ENCODE measurements around the gene DHRSX.

DHRSX gene

DNA sequence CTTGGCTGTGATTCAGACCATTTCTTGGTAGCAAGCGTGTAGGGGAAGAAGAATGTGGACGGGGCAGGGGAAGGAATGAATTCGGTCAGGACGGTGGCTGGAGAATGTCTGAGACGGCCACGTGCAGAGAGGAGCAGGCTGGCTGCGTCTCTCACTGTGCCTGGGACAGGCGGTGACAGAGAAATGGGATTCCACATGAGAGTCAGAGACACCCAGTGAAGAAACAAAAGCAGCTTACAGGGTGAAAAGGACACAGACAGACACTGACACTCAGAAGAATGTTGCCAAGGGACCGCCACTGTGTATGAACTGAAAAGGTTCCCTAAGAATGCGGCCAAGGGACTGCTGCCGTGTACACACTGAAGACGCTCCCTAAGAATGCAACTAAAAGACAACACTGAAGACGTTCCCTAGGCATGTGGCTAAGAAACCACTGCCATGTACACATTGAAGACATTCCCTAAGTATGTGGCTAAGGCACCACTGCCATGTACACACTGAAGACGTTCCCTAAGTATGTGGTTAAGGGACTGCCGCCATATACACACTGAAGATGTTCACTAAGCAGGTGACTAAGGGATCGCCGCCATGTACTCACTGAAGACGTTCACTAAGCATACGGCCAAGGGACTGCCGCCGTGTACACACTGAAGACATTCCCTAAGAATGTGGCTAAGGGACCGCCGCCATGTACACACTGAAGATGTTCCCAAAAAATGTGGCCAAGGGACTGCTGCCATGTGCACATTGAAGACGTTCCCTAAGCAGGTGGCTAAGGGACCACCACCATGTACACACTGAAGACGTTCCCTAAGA, 49.1 kb downstream of the DHRSX start:
- no peak for DNase-seq

DNA sequence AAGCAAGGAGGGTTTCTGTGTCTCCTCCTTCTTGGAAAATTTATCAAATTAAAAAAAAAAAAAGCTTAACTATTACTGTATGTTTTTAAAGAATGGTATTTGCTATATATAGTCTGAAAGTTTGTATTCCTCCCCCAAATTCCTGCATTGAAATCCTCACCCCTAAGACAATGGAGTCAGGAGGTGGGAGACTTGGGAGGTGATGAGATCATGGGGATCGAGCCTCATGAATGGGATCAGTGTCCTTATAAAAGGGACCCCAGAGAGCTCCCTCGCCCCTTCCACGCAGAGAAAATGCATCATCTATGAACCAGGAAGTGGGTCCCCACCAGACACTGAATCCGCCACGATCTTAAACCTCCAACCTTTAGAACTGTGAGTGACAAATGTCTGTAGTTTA, 50.1 kb downstream of the DHRSX start:
- DNase-seq, result no peak

DNA sequence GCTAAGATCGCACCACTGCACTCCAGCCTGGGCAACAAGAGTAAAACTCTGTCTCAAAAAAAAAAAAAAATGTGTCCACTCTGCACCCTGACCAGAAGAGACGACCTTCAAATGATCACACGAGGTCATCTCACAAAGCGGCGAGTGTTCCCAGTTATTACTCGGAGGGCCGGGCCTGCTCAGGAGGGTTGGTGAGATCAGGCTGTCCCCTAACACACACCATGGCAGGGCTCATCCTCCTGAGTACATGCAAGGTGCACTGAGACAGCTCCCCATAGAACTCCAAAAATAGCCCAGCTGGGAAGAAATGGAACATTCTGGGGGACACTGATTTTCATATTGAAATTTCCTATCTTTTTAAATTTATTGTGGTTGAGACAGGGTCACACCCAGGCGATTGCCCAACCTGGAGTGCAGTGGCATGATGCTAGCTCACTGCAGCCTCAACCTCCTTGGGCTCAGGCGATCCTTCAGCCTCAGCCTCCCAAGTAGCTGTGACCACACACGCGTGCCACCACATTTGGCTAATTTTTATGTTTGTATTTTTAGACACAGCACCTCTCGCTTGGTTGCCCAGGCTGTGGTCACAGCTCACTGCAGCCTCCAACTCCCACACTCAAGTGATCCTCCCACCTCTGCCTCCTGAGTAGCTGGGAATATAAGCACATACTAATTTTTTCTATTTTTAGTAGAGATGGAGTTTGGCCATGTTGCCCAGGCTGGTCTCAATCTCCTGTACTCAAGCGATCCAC, 51.5 kb downstream of the DHRSX start:
- no peak for DNase-seq

DNA sequence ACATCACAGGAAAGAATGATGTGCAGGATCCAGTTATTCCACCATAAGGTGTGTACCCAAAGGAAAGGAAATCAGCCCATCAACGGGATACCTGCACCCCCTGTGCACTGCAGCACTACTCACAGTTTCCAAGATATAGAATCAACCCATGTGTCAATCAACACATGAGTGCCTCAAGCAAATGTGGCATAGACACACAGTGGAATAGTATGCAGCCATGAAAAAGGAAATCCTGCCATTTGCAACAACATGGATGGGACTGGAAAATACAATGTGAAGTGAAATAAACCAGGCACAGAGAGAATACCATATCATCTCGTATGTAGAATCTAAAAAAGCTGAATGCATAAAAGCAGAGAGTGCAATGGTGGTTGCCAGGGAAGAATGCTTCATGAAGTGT, 53.3 kb downstream of the DHRSX start:
- no peak for DNase-seq

DNA sequence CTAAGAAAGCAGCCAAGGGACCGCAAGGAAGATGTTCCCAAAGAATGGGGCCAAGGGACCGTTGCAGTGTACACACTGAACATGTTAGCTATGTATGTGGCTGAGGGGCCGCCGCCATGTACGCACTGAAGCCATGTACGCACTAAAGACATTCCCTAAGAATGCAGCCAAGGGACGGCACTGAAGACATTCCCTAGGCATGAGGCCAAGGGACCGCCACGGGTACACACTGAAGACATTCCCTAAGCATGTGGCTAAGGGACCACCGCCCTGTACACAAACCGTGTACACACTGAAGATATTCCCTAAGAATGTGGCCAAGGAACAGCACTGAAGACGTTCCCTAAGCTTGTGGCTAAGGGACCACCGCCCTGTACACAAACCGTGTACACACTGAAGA, 54.0 kb downstream of the DHRSX start:
- DNase-seq, result no peak

DNA sequence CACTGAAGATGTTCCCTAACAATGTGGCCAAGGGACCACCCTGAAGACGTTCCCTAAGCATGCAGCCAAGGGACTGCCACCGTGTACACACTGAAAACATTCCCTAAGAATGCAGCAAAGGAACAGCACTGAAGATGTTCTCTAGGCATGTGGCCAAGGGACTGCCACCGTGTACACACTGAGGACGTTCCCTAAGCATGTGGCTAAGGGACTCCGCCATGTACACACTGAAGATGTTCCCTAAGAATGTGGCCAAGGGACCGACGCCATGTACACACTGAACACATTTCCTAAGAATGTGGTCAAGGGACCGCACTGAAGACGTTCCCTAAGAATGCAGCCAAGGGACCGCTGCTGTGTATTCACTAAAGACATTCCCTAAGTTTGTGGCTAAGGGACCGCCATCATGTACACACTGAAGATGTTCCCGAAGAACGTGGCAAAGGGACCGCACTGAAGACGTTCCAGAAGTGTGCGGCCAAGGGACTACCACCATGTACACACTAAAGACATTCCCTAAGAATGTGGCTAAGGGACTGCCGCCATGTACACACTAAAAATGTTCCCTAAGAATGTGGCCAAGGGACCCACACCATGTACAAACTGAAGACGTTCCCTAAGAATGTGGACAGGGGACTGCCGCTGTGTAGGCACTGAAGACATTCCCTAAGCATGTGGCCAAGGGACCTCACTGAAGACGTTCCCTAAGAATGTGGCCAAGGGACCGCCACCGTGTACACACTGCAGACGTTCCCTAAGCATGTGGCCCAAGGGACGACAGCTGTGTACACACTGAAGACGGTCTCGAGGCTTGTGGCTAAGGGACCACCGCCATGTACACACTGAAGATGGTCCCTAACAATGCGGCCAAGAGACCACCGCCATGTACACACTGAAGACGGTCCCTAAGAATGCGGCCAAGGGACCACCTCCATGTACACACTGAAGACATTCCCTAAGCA, 54.8 kb downstream of the DHRSX start:
- DNase-seq, result no peak

DNA sequence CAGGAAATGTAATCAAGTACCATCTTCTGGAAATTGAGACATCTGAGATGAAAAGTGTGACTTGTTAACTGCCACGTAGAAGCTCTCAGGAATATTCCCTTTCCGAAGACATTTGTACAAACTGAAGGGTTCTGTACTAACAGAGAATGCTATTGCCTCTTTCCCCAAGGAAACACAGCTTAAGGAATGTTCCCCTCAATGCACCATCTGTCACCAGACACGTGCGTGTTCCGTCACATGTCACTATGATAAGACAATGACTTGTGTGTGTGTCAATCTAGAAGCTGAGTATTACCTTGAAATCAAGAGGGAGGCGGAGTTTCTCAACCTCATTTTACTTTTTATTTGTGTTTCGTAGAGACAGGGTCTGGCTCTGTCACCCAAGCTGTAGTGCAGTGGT, 58.1 kb downstream of the DHRSX start:
- no peak for DNase-seq

DNA sequence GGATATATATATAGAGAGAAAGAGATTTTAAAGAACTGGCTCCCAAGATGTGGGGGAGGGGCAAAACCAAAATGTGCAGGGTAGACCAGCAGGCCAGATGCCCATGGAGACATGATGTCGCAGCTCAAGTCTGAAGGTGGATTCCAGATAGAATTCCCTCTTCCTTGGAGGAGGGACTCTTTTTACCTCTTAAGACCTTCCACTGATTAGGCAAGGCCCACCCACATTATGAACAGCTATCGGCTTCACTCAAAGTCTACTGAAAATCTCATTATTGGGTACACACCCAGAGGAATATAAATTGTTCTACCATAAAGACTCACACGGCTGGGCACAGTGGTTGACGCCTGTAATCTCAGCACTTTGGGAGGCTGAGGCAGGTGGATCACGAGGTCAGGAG, 59.3 kb downstream of the DHRSX start:
- no peak for DNase-seq

DNA sequence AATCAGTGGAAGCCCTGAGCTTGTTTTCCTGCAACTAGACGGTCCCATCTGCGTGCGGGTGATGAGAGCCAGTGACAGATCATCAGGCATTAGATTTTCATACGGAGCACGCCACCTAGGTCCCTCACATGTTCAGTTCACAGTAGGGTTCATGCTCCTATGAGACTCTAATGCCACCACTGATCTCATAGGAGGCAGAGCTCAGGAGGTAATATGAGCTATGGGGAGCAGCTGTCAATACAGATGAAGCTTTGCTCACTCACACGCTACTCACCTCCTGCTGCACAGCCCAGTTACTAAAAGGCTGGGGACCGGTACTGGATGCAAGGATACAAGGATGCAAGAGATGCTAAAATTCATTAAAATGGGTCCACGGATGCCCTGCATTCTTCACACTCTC, 61.2 kb downstream of the DHRSX start:
- no peak for DNase-seq

DNA sequence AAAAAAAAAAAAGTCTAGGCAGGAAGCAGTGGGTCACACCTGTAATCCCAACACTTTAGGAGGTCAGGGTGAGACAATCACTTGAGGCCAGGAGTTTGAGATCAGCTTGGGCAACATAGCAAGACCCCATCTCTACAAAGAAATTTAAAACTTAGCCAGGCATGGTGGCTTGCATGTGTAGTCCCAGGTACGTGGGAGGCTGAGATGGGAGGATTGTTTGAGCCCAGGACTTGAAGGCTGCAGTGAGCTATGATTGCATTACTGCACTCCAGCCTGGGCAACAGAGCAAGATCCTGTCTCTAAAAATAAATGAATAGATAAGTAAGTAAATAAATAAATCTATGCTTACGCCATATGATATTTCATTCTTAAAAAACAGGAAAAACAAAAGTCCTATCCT, 65.3 kb downstream of the DHRSX start:
- DNase-seq, result no peak

DNA sequence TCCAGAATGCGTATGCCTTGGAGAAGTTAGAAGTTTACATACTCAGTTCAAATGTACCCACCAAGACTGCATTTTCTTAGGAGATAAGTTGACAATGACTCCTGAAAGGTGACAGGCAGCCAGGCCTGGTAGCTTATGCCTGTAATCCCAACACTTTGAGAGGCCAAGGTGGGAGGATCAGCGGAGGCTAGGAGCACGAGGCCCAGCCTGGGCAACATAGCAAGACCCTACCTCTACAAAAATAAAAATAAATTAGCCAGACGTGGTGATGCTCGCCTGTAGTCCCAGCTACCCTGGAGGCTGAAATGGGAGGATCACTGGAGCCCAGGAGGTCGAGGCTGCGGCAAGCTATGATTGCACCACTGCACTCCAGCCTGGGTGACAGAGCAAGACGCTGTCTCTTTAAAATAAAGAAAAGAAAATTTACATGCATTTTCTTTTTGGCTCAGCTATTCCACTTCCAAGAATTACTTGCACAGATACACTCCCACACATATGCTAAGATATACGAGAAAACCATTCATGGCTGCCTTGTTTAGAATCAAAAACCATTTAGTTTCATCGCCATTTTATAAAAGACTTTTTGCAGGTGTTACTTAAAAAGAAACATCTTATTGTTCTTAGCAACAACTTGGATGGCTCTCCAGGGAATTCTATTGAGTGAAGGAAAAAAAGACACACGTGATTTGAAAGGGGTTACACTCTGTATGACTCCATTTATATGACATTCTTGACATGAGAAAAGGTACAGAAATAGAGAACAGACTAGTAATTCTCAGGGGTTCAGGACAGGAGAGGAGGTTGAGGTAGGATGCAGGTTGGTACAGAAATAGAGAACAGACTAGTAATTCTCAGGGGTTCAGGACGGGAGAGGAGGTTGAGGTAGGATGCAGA, 66.3 kb downstream of the DHRSX start:
- no peak for DNase-seq

DNA sequence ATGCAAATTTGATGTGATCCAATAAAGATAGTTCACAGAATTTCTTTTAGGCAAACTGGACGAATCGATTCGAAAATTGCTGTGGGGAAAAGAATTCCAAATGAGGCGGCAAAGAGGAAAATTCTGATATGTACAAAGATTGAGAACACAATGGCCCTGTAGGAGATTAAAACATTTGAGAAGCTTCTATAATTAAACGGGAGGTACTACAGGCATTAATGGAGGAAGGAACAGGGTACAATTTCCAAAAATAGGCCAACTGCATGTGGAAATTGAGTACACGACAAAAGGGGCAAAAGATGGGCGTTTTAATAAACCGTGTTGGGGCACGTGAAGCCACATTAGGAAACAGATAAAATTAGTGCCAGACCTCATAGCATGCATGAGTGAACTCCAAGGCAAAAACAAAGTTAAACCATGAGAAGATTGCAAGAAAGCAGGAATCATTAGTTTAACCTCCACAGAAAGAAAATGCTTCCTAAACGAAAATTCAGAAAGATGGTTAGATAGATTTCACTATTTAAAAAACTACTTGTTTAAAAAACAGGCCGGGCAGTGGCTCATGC, 68.4 kb downstream of the DHRSX start:
- no peak for DNase-seq

DNA sequence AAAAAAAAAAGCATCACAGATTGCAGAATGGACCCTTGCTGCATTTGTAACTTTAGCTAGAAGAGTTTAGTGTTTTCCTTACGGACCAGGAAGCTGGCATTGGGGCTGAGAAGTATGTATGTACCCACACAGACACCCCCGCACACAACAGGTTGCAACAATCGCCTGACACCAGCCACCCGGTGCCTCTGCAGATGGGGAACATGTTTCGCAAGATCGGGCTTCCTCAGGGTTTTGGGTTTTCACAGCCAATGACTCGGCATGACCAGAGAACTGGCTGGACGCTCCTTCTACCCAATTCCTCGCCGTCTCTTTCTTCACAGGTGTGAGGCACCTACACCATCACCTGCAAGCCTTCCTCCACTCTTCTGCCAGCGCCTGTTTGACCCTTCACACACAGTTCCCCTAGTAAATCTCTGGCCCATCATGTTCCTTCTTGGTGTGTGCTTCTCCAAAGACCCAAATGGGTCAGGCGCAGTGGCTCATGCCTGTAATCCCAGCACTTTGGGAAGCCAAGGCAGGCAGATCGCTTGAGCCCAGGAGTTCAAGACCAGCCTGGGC, 70.4 kb downstream of the DHRSX start:
- DNase-seq, result no peak

DNA sequence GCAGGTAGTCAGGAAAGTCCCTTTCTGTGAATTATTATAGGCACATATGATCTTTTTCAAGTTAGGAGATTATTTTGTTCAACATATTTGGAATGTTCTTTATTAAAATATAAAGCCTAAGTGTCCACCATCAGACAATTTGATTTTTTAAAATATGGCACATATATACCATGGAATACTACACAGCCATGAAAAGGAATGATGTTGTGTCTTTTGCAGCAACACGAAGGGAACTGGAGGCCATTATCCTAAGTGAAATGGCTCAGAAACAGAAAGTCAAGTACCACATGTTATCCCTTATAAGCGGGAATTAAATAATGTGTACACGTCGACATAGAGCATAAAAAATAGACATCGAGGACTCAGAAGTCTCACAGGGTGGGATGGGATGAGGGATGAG, 73.0 kb downstream of the DHRSX start:
- no peak for DNase-seq

DNA sequence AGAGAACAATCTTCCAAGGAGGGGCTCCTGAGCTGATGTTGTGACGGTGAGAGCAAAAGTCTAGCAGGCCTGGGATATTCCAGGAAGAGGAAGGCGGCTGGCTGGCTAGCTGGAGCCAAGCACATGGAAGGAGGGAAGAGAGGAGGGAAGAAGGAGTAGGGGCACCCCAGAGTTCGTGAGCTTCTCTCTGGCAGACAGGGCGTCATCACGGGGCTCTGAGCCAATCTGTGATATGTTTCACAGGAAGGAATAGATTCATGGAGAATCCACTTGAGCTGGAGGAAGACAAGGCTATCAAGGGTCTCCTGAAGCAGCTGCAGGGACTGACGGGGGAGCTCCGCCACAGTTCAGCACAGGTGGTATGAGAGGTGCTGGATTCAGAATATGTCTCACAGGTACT, 73.6 kb downstream of the DHRSX start:
- no peak for DNase-seq

DNA sequence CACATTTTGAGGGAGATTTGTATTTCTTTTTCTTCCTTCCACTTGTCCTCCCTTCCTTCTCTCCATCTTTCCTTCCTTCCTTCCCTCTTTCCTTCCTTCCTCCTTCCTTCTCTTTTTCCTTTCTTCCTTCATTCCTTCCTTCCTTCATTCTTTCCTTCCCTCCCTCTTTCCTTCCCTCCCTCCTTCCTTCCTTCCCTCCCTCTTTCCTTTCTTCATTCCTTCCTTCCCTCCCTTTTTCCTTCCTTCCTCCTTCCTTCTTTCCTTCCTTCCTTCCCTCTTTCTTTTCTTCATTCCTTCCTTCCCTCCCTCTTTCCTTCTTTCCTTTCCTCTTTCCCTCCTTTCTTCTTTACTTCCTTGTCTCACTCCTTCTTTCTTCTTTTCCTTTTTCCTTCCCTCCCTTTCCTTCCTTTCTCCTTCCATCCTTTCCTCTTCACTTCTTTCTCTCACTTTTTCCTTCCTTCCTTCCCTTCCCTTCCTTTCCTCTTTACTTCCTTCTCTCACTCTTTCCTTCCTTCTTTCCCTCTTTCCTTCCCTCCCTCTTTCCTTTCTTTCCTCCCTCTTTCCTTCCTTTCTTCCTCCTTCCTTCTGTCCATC, 74.4 kb downstream of the DHRSX start:
- no peak for DNase-seq

DNA sequence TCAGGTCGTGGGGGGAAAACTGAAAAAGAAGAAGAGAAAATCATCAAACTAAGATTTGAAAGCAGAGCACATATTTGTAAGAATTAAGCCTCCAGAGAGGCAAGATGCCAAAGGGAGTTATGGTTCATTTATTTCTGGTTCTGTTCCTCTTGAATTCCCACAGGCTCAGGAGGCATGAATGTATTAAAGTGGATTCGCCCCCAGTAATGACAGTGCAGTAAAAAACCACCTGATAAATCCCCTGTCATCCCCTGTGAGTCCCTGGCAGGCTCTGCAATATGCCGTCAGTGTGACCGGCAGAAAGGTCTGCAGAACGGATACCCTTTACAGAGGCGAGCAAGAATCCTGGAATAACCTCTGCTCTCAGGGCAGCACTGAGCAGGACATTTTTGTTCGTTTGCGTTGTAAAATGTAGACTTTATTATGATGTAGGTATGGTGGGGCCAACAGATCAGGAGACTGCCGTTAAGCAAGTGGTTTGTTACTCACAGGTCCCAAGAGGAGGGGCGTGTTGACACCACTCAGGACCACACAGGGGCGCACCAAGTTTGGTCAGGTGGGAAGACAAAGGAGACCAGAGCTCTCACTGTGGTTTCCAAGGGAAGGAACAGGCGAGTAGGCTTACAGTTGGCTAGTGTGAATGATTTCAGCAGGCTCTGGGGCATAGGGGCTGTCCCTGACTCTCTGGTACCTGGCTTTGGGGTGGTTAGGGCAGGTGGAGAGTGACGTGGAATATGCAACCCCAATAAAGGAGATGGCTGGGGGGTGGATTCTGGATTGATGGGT, 75.3 kb downstream of the DHRSX start:
- no peak for DNase-seq

DNA sequence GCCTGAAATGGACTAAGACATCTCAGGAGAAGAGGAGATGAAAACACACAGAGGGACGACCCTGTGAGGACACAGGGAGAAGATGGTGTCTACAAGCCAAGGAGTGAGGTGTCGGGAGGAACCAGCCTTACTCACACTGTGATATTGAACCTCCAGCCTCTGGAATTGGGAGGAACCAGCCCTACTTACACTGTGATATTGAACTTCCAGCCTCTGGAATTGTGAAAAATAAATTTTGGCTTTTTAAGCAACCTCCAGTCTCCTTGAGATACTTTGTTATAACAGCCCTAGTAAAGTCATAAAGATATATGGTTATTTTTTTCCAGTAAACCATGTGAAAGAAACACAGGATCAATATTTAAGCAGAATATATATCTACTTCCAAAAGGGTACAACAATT, 76.5 kb downstream of the DHRSX start:
- DNase-seq, result no peak

DNA sequence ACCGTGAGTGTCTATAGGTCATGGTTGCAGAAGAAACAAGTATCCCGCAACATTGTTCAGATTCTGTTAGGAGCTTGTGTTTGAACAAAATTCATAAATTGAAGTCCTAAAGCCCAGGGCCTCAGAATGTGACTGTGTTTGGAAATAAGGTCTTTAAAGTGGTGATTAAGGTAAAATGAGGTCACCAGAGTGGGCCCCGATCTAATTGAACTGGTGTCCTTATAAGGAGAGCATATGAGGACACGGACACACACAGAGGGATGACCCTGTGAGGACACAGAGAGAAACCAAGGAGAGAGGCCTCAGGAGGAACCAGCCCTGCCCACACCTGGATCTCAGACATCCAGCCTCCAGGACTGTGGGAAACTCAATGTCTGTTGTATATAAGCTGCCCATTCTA, 76.9 kb downstream of the DHRSX start:
- no peak for DNase-seq

DNA sequence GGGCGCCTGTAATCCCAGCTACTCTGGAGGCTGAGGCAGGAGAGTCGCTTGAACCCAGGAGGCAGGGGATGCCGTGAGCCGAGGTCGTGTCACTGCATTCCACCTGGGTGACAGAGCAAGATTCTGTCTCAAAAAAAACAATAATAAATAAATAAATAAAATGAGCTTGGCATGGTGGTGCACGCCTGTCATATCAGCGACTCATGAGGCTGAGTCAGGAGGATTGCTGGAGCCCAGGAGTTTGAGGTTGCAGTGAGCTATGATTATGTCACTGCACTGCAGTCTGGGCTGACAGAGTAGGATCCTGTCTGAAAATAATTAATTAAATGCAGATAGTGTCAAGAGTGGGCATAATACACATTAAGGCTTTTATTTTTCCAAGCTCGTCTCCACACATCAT, 77.5 kb downstream of the DHRSX start:
- DNase-seq, result no peak
